IMR-90 (cell line): Measurements from ENCODE around the gene SURF1. TPM values are rescaled to one million over a fixed set of nuclear protein-coding genes. Genes with fewer than 3 reads are reported as not detected.
A peak's percentile ranks its signal among the peaks of the same experiment; 100 is the strongest.

Experiments
- ATAC-seq: fragments of 200-7000 bp; cut with Tn5 transposase; 2 replicates; pipeline ENCODE4 v1.9.1; 2020; ENCODE audit warnings: low read depth, mild to moderate bottlenecking, moderate library complexity
- BruUV-seq: library from RNA; stranded (reverse); fragments of 400-500 nt; replicated peaks from 2 replicates; lab custom pipeline; 2021; lab: Mats Ljungman, UMichigan
- CTCF ChIA-PET: fragments of 300-600 bp; formaldehyde crosslinking; extraction: SDS; loops from one replicate; lab custom pipeline; 2021; ENCODE audit warnings: antibody characterized with exemption; lab: Yijun Ruan, JAX
- POLR2A ChIA-PET: fragments of 300-600 bp; sonication (Branson Sonifier 250); formaldehyde crosslinking; loops from one replicate; lab custom pipeline; 2022; ENCODE audit warnings: antibody characterized with exemption; ENCODE audit not compliant: unreplicated experiment; lab: Charles Lee
- DNase-seq: peaks from one replicate; pipeline ENCODE4 v3.0.0; 2013
- H2AFZ ChIP-seq: replicated peaks from 2 replicates; pipeline ENCODE3; 2013; ENCODE audit warnings: low read length, mild to moderate bottlenecking; ENCODE audit not compliant: poor library complexity
- H2AK5ac ChIP-seq: 2 replicates; pipeline ENCODE4 v1.6.1; 2013; ENCODE audit warnings: low read depth, low read length, inconsistent platforms
- H2AK9ac ChIP-seq: replicated peaks from 2 replicates; pipeline ENCODE3; 2013; ENCODE audit warnings: mild to moderate bottlenecking, low read depth, low read length, moderate library complexity; ENCODE audit not compliant: poor library complexity
- H2BK120ac ChIP-seq: 2 replicates; pipeline ENCODE4 v1.6.1; 2013; ENCODE audit warnings: low read depth, low read length, inconsistent platforms
- H2BK15ac ChIP-seq: 3 replicates; pipeline ENCODE4 v1.6.1; 2013; ENCODE audit warnings: low read depth, low read length, inconsistent platforms
- H2BK20ac ChIP-seq: 2 replicates; pipeline ENCODE4 v1.6.1; 2013; ENCODE audit warnings: low read depth, mild to moderate bottlenecking, inconsistent platforms, low read length, moderate library complexity
- H2BK5ac ChIP-seq: 2 replicates; pipeline ENCODE4 v1.6.1; 2013; ENCODE audit warnings: mild to moderate bottlenecking, low read depth, low read length, inconsistent platforms; ENCODE audit not compliant: poor library complexity, severe bottlenecking
- H3K14ac ChIP-seq: replicated peaks from 2 replicates; pipeline ENCODE4 v1.6.1; 2013; ENCODE audit warnings: low read depth, low read length, inconsistent platforms
- H3K18ac ChIP-seq: 2 replicates; pipeline ENCODE4 v1.6.1; 2013; ENCODE audit warnings: low read depth, low read length, control low read depth
- H3K23ac ChIP-seq: 2 replicates; pipeline ENCODE4 v1.6.1; 2013; ENCODE audit warnings: low read depth, low read length, inconsistent platforms
- H3K27ac ChIP-seq: 2 replicates; pipeline ENCODE4 v1.5.1; 2013; ENCODE audit warnings: mild to moderate bottlenecking, control low read depth, low read length; ENCODE audit not compliant: insufficient read depth
- H3K27me3 ChIP-seq: 2 replicates; pipeline ENCODE4 v1.6.1; 2013; ENCODE audit warnings: low read length; ENCODE audit not compliant: control insufficient read depth, insufficient read depth
- H3K36me3 ChIP-seq: 2 replicates; pipeline ENCODE4 v1.6.1; 2013; ENCODE audit warnings: low read length, mixed read lengths; ENCODE audit not compliant: control insufficient read depth, insufficient read depth
- H3K4ac ChIP-seq: 2 replicates; pipeline ENCODE4 v1.6.1; 2013; ENCODE audit warnings: low read depth, low read length, inconsistent platforms
- H3K4me1 ChIP-seq: 2 replicates; pipeline ENCODE4 v1.6.1; 2013; ENCODE audit warnings: low read length, mixed read lengths; ENCODE audit not compliant: control insufficient read depth, insufficient read depth
- H3K4me2 ChIP-seq: 2 replicates; pipeline ENCODE4 v1.6.1; 2013; ENCODE audit warnings: low read depth, mild to moderate bottlenecking, control low read depth, low read length, moderate library complexity
- H3K4me3 ChIP-seq: 2 replicates; pipeline ENCODE4 v1.5.1; 2013; ENCODE audit warnings: low read depth, mild to moderate bottlenecking, control low read depth, low read length, moderate library complexity; ENCODE audit not compliant: insufficient read depth
- H3K56ac ChIP-seq: 2 replicates; pipeline ENCODE4 v1.6.1; 2013; ENCODE audit warnings: low read length, inconsistent platforms; ENCODE audit not compliant: insufficient read depth; ENCODE audit errors: extremely low read depth
- H3K79me1 ChIP-seq, 2 experiments: 2 replicates each; pipeline ENCODE4 v1.6.1; 2013; ENCODE audit warnings: low read length in 2 of 2, inconsistent platforms in 1 of 2, low read depth in 1 of 2
- H3K9ac ChIP-seq: 2 replicates; pipeline ENCODE4 v1.6.1; 2013; ENCODE audit warnings: low read depth, low read length, control low read depth
- H3K9me1 ChIP-seq: 2 replicates; pipeline ENCODE4 v1.6.1; 2013; ENCODE audit warnings: low read length, inconsistent platforms; ENCODE audit not compliant: insufficient read depth
- H3K9me3 ChIP-seq: 2 replicates; pipeline ENCODE4 v1.6.1; 2013; ENCODE audit warnings: low read length; ENCODE audit not compliant: control insufficient read depth, insufficient read depth
- H4K20me1 ChIP-seq: 2 replicates; pipeline ENCODE4 v1.6.1; 2013; ENCODE audit warnings: low read length, inconsistent platforms; ENCODE audit not compliant: insufficient read depth
- H4K5ac ChIP-seq: 2 replicates; pipeline ENCODE4 v1.6.1; 2013; ENCODE audit warnings: mild to moderate bottlenecking, low read depth, low read length, control low read depth
- H4K8ac ChIP-seq, 2 experiments: 2 replicates each; pipeline ENCODE4 v1.6.1; 2013; ENCODE audit warnings: low read depth in 2 of 2, low read length in 2 of 2, control low read depth in 1 of 2, inconsistent platforms in 1 of 2
- H4K91ac ChIP-seq: 2 replicates; pipeline ENCODE4 v1.6.1; 2013; ENCODE audit warnings: low read depth, low read length, inconsistent platforms; ENCODE audit not compliant: insufficient read depth
- BHLHE40 ChIP-seq: fragments of 150-350 bp; IDR thresholded peaks from 2 replicates; pipeline ENCODE4 v1.6.1; 2016; ENCODE audit warnings: mild to moderate bottlenecking, low read depth, low read length
- CEBPB ChIP-seq: IDR thresholded peaks from 2 replicates; pipeline ENCODE4 v1.6.1; 2012; ENCODE audit warnings: low read depth, low read length, improper control_type of control experiment
- CHD1 ChIP-seq: IDR thresholded peaks from 2 replicates; pipeline ENCODE4 v1.6.1; 2012; ENCODE audit warnings: low read depth, low read length, improper control_type of control experiment
- CTCF ChIP-seq: conservative IDR thresholded peaks from 2 replicates; pipeline ENCODE4 v1.5.1; 2012; ENCODE audit warnings: mild to moderate bottlenecking, low read depth, low read length, improper control_type of control experiment
- ELK1 ChIP-seq: fragments of 150-350 bp; IDR thresholded peaks from 2 replicates; pipeline ENCODE4 v1.6.1; 2016; ENCODE audit warnings: low read depth, mild to moderate bottlenecking, low read length, moderate library complexity, borderline replicate concordance
- FOS ChIP-seq: fragments of 150-350 bp; IDR thresholded peaks from 2 replicates; pipeline ENCODE4 v1.6.1; 2016; ENCODE audit warnings: low read depth, low read length
- MAZ ChIP-seq: IDR thresholded peaks from 2 replicates; pipeline ENCODE4 v1.6.1; 2012; ENCODE audit warnings: low read depth, mild to moderate bottlenecking, low read length, improper control_type of control experiment, moderate library complexity, borderline replicate concordance
- MXI1 ChIP-seq: IDR thresholded peaks from 2 replicates; pipeline ENCODE4 v1.6.1; 2012; ENCODE audit warnings: low read depth, mild to moderate bottlenecking, low read length, moderate library complexity, borderline replicate concordance
- NFE2L2 ChIP-seq: fragments of 150-350 bp; IDR thresholded peaks from 2 replicates; pipeline ENCODE4 v1.6.1; 2016; ENCODE audit warnings: low read depth, mild to moderate bottlenecking, low read length
- POLR2A ChIP-seq: IDR thresholded peaks from 2 replicates; pipeline ENCODE4 v1.6.1; 2012; ENCODE audit warnings: mild to moderate bottlenecking, low read depth, low read length
- RAD21 ChIP-seq: IDR thresholded peaks from 2 replicates; pipeline ENCODE4 v1.6.1; 2012; ENCODE audit warnings: low read length, improper control_type of control experiment
- RCOR1 ChIP-seq: IDR thresholded peaks from 2 replicates; pipeline ENCODE4 v1.6.1; 2012; ENCODE audit warnings: mild to moderate bottlenecking, low read length, improper control_type of control experiment; ENCODE audit not compliant: insufficient replicate concordance
- RFX5 ChIP-seq: IDR thresholded peaks from 2 replicates; pipeline ENCODE4 v1.8.0; 2012; ENCODE audit warnings: low read depth, mild to moderate bottlenecking, low read length, moderate library complexity
- SMC3 ChIP-seq: fragments of 150-350 bp; IDR thresholded peaks from 2 replicates; pipeline ENCODE4 v1.6.1; 2016; ENCODE audit warnings: low read depth, mild to moderate bottlenecking, antibody characterized with exemption, low read length, moderate library complexity
- USF2 ChIP-seq: fragments of 150-350 bp; IDR thresholded peaks from 2 replicates; pipeline ENCODE4 v1.6.1; 2017; ENCODE audit warnings: mild to moderate bottlenecking, antibody characterized with exemption, low read length, low read depth
- WGBS, 2 experiments: methylation state at CpG; one replicate each; pipeline versions ENCODE4 v1.1.5 to v1.1.7; 2013; ENCODE audit warnings: missing lambda C conversion rate in 2 of 2; ENCODE audit not compliant: insufficient read length in 1 of 2; ENCODE audit errors: extremely low coverage in 2 of 2; 5-methylcytosine and 5-hydroxymethylcytosine counted together
- dilution Hi-C: fragments of 300-500 bp; cut with HindIII; formaldehyde crosslinking; loops from one replicate; pipeline ENCODE4 v1.14.3; 2018; ENCODE audit warnings: low sequenced_read_pairs; ENCODE audit not compliant: unreplicated experiment
- in situ Hi-C: fragments of 300-500 bp; cut with MboI; formaldehyde crosslinking; loops from 3 replicates; pipeline ENCODE4 v1.14.3; 2019; ENCODE audit warnings: low sequenced_read_pairs, inconsistent platforms, mixed read lengths
- intact Hi-C: fragments of 100-400 bp; cut with micrococcal nuclease; formaldehyde crosslinking; loops from 2 replicates; pipeline ENCODE4 v1.10.0; 2022
- polyA plus RNA-seq, 3 experiments: library from polyadenylated mRNA; depleted of rRNA; stranded (reverse); fragments of >200 nt; gene quantifications; 2 replicates each; pipeline ENCODE4 v1.2.3, GENCODE V29; 2012; ENCODE audit warnings: low replicate concordance in 1 of 3
- total RNA-seq: library from RNA; depleted of rRNA; stranded (reverse); fragments of >200 nt; gene quantifications from 2 replicates; pipeline ENCODE4 v1.2.3, GENCODE V29; 2012

The SURF1 gene
- total and polyA plus RNA-seq, 2 of the 4 experiments (the other 2 are of a cell fraction): 15.1 to 24.5 TPM

- peak overlapping the region; percentile 4; the same call in 1 of the 2 replicates for H4K5ac ChIP-seq
- no peak overlapping the region for H2AFZ ChIP-seq
- peak overlapping the region; percentile 58; the same call in 1 of the 2 replicates for H2BK120ac ChIP-seq
- H2AK9ac ChIP-seq: peak overlapping the region; percentile 94
- ChIA-PET POLR2A (no interaction called here), CTCF (interaction anchor here (0.6 kb wide), 1 partner anchor 22 kb away, joined by 3 read pairs; no protein-coding TSS in a partner anchor)
- H3K4me2 ChIP-seq: peak overlapping the region; percentile 97
- H3K4me3 ChIP-seq: peak overlapping the region; percentile 69
- peak overlapping the region; percentile 85 for H3K4ac ChIP-seq
- in situ Hi-C loops (no loop called here), dilution Hi-C loops (no loop called here), intact Hi-C loops (no loop called here)
- peak overlapping the region; percentile 97 for H3K9ac ChIP-seq
- H3K23ac ChIP-seq: peak overlapping the region; percentile 87
- no peaks in the 10 kb centered on the region for H3K27me3 ChIP-seq
- H3K27ac ChIP-seq: peak overlapping the region; percentile 89
- peak overlapping the region; percentile 86 for H2BK5ac ChIP-seq
- peaks cover 11% of the 10 kb centered on the region for H3K4me1 ChIP-seq
- DNase-seq: peak; percentile 68
- peaks cover 30% of the 10 kb centered on the region for H3K36me3 ChIP-seq
- H4K8ac ChIP-seq: peak overlapping the region; percentile 11 to 82; a peak in 2 of 4 replicates
- ATAC-seq: 0 out of 2 replicates have a peak, but pooled peaks have one; percentile 1
- H3K9me1 ChIP-seq: peaks cover 21% of the 10 kb centered on the region
- WGBS, 2 experiments: no CpG with 5 or more reads among the region's 12 CpGs
- H2AK5ac ChIP-seq: peak overlapping the region; percentile 76
- peak overlapping the region; percentile 49 for H4K91ac ChIP-seq
- no peaks in the 10 kb centered on the region for H3K9me3 ChIP-seq
- peaks cover 7 to 34% of the 10 kb centered on the region in 2 experiments; a peak in 3 of 4 replicates for H3K79me1 ChIP-seq
- no peak overlapping the region for H2BK20ac ChIP-seq
- H3K18ac ChIP-seq: no peak overlapping the region; the same call in 1 of the 2 replicates
- peak overlapping the region; percentile 91 for H3K56ac ChIP-seq
- H4K20me1 ChIP-seq: peaks cover 56% of the 10 kb centered on the region
- BruUV-seq: no TSS peak
- H3K14ac ChIP-seq: peak overlapping the region; percentile 89
- 0 out of 3 replicates have a peak overlapping the region, but pooled peaks have one; percentile 3 for H2BK15ac ChIP-seq
- TF ChIP-seq CHD1 (peak; percentile 56; the same call in 1 of the 2 replicates), MAZ (no peak), NFE2L2 (no peak), CEBPB (peak; percentile 78), POLR2A (peak; percentile 70; the same call in 1 of the 2 replicates), RFX5 (no peak), ELK1 (no peak), FOS (peak; percentile 54; the same call in 1 of the 2 replicates), USF2 (no peak), CTCF (no peak), RAD21 (no peak), BHLHE40 (no peak), RCOR1 (no peak), SMC3 (no peak), MXI1 (no peak)
Observed at GRCh38 chr9:133374612-133375115, 18.4 kb upstream of the SURF1 start.
